NK-92 treated with Interleukin-12 subunit alpha and Interleukin-12 subunit beta, amount 100 ng/mL, for 24 hours (cell line): ENCODE measurements around the gene HK1.
"Not testable (repeated sequence)": the region's sequence is repeated elsewhere in the genome, so short reads cannot be mapped to it uniquely, and the experiment has no call there.

Source experiments
- DNase-seq: peaks from one replicate; lab custom pipeline; 2025; lab: John Stamatoyannopoulos, UW

Gene HK1

DNA sequence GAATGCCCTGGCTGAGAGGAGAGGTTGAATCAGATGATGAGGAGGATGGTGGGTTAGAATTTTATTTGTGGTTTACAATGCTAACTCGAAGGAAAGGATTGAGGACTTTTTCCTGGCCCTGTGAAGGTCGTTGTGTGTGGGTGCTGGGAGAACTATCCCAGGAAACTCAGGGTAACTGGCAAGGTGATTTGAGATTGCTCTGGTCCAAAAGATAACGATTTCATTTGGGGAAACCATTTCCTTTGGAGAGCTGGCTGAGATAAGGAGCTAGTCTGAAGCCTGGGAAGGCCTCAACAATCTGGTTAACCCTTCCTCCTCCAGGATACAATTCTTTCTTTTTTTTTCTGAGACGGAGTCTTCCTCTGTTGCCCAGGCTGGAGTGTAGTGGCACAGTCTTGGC, 33.0 kb downstream of the HK1 start:
- no peak for DNase-seq

- no peak for DNase-seq
Observed at GRCh38 chr10:69312528-69312927, 34.2 kb downstream of the HK1 start.

DNA sequence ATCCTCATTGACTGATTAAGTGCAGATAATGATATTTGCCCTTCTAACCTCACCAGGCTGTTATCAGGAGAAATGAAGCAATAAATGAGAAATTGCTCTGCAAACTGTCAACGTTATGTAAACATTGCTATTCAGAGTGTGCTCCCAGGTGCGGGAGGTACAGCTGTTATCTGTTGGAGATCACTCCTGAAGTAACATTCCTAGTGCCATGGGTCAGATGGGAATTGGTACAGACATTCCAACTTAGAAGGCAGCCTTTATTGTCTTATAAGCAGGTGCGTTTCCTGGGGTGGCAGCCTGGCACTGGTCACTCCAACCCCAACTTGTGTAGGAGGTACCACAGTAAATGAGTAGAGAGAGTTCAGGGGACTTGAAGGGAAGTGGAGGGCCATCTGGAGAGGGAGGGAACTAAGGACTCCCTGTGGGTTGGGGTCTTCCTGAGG, 36.8 kb downstream of the HK1 start:
- DNase-seq = no peak

- DNase-seq = no peak
Observed at GRCh38 chr10:69315610-69316312, 37.5 kb downstream of the HK1 start.

DNA sequence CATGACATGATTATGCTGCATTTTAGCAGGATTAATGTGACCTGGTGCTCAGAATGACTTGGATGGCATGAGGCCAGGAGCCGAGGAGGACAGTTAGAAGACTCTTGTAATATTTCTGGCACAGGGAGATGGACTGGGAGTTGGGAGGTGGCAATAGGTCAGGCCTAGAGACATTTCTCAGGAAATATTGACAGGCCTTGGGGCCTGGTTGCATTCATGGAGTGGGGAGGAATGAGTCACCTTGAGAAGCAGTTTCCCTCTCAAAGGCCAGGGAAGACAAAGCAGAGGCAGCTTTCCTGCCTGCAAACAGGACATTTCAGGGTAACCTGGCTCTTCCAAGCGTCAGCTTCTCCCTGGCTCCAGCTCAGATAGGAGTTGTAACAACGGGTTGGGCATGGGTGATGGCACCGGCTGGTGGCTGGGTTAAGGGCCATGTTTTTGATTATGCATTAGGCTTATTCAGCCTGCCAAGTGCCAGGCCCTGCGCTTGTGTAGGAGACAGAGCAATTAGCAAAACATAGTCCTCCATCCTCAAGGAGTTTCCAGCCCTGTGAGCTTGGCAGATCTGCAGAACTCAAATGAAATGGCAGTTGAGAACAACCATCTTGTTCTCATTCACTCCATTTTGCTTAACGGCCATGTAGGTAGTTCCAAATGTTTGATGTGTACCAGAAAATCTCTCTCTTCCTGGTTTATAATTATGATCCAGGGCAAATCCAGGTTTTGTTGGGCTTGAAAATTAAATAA, 38.2 kb downstream of the HK1 start:
- DNase-seq = no peak

DNA sequence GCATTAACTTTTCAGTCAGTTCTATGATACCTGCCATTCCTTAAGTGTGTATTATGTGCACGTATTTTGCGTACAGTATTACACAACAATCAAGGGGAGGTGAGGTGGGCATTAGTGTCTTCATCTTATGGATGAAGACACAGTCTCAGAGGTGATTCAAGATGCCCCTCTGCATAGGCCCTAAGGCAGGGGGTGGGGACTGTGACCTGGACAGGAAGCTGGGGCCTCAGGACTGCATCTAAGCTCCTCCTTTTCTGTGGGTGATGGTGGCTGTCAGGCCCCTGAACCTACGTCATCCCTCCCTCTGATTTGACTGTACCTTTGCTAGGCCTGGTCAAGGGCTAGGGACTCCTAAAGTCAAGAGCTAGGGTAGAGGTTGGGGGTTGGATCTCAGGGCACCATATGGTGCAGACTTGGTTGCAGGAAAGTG, 38.9 kb downstream of the HK1 start:
- DNase-seq = peak; percentile 73

DNA sequence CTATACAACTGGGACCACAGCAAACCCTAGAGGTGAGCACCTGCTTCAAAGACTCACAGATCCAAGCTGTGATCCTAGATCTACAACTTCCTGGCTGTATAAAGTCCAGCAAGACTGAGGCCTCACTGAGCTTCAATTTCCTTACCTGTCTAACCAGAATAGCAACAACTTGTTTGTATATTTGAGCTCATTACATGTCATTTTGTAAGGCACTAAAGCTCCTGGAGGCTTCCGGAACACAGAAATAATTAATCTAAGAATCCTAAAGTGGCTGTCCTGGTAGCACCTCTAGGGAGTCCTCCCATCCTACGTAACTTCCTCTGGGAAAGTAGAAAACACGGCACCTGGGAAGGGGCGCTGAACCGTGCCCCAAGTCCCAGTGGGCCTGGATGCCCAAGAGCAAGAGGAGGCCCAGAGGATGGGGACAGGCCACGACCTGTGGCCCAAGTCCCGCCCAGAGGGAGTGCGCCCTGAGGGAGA, 39.4 kb downstream of the HK1 start:
- no peak for DNase-seq

GRCh38 chr10:69318106-69318866, 40.0 kb downstream of the HK1 start:
- peak; percentile 88 for DNase-seq

DNA sequence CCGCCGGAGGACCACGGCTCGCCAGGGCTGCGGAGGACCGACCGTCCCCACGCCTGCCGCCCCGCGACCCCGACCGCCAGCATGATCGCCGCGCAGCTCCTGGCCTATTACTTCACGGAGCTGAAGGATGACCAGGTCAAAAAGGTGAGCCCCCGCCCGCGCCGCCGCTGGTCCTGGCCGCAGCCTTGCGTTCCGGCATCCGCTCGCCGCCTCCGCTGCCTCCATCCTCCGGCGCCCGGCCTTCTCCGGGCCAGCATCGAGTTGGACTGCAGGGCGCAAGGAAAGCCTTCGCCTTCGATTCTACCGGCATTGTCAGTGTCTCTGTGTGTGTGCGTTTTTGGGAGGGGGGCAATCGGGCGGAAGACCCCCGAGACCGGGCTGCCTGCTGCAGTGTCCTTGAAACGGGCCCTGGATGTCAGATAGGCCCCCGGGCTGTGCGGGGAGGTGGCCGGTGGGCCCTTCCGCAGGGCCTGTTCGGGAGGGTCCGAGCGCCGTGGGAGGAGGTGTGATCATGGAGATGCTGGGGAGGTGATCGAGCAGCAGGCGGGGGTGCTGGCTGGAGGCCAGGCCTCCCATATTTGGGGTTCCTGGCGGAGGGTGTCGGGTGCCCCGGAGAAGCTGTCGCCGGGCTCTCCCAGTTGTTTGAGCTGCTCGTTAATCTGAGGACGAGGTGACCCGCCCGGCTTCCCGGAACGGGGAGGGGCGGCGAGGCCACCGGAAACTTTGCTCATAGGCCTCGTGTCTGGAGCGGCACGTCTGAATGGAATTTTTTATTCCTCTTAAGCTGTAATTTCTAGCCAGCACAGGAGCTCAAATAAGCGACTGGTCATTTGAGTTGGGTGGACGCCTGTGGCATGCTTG, 40.8 kb downstream of the HK1 start:
- peak; percentile 36 for DNase-seq

- DNase-seq = no peak
Observed at GRCh38 chr10:69319841-69320316, 41.6 kb downstream of the HK1 start.

- DNase-seq = no peak
Observed at GRCh38 chr10:69320521-69320920, 42.2 kb downstream of the HK1 start.

DNA sequence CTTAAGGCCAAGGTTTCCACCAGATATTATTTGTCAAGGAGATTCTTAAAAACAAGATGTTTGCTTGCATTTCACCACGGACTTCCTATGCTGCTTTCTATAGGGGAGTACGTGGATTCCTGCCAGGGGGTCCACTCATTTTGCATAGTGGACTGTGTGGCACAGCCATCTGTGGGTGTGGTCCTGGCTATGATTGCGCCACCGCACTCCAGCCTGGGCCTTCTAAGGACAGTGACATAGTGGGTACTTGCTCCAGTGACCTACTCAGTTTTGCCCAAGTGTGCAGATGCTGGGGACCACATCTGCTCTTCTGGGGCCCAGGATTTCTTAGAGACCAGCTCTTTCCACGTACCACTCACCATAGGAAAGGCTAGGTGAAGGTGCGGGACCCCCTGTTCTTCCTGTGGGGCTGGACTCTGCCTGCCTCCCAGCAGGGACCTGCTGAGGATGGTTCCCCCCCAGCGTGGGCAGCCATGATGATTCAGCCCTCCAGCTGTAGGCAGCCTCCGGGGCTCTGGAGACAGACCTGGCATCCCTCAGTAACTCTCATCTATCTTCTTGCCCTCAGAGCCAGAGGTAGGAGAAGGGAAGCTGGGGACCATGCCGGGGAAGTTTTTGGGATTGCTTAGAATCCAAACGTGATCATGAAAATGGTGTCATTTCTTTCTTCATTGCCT, 42.9 kb downstream of the HK1 start:
- no peak for DNase-seq

DNA sequence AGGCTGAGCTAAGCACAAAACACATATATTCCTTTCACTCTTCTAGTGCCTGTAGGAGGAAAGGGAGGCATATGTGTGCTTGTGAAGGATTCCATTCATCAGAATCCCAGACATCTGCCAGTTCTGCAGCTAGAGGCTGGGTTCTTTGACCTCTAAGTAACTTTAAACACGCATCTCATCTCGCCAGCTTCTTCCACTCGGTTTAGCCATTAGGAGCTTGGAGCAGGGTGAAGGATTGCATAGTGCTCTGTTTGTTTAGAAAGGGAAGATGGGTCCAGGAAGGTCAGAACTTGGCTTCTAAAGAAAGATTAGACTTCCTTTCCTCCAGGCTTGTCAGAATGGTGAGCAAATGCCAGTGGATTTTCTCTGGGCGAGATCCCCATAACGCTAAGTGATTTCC, 43.6 kb downstream of the HK1 start:
- DNase-seq = no peak

DNA sequence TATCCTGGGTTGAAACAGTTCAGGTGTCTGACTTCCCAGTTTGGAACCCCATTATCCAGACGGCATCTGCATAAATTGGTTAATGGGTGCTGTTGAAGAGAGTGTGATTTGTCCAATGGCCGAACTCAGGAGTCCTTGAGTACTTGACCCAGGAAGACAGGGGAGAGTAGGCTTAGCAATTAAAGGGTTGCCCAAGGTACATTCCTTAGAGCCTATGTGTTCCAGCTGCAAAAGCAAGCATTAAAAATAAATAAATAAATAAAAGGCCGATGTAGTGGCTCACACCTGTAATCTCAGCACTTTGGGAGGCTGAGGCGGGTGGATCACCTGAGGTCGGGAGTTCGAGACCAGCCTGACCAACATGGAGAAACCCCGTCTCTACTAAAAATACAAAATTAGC, 44.0 kb downstream of the HK1 start:
- not testable (repeated sequence) for DNase-seq

DNA sequence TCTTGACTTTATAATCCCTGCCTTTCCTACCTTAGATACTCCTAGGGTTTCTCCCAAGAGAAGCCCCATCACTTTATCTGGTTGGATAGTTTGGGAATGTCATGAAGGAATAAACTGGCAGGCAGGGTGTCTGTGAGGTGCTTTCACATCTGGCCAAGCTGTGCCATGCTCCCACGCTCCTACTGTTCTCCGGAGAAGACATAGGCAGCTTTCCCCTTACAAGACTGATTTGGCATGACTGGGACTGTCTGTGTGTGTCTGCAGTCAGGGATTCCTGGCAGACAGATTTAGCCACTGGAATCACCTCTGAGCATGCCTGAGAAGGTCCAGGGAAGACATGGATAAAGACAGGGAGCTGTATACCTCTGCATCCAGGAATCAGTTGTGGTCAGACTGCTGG, 45.3 kb downstream of the HK1 start:
- DNase-seq = no peak

GRCh38 chr10:69324583-69324982, 46.3 kb downstream of the HK1 start:
- no peak for DNase-seq

DNA sequence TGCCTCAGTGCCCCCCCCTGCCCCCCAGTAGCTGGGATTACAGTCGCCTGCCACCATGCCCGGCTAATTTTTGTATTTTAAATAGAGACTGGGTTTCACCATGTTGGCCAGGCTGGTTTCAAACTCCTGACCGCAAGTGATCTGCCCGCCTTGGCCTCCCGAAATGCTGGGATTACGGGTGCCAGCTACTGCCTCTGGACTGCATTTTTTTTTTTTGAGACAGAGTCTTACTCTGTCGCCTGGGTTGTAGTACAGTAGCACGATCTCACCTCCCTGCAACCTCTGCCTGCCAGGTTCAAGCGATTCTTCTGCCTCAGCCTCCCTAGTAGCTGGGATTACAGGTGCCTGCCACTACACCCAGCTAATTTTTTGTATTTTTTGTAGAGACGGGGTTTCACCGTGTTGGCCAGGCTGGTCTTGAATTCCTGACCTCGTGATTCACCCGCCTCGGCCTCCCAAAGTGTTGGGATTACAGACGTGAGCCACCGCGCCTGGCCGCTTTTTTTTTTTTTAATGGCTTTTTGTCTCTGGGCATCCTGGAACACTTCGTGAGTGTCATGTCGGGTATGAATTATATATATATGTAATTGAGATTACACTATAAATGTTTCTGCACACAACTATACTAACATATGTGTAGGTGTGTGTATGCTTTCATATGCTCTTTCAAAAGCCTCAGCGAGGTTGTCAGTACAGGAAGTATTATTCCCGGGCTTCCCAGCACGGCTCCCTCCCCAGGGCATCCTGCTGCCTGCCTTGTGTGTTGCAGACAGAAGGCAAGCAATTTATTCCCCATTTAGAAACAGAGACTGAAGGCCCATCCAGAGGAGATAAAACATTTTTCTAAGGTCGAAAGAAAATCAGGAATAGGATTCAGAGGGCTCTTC, 47.6 kb downstream of the HK1 start:
- DNase-seq = not testable (repeated sequence)

DNA sequence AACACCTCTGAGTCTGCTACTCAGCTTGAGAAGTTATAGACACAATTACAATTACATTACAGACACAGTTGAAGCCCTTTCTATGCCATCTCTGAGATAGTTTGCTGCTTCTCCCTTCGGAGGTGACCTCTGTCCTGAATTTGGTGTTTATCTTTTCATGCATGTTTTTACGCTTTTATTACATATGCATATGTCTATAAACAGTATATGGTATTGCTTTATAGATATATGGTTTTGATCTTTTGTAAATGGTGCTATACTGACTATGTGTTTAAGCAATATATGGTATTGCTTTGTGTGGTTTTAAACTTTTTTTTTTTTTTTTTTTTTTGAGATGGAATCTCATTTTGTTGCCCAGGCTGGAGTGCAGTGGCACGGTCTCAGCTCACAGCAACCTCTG, 48.4 kb downstream of the HK1 start:
- no peak for DNase-seq

DNA sequence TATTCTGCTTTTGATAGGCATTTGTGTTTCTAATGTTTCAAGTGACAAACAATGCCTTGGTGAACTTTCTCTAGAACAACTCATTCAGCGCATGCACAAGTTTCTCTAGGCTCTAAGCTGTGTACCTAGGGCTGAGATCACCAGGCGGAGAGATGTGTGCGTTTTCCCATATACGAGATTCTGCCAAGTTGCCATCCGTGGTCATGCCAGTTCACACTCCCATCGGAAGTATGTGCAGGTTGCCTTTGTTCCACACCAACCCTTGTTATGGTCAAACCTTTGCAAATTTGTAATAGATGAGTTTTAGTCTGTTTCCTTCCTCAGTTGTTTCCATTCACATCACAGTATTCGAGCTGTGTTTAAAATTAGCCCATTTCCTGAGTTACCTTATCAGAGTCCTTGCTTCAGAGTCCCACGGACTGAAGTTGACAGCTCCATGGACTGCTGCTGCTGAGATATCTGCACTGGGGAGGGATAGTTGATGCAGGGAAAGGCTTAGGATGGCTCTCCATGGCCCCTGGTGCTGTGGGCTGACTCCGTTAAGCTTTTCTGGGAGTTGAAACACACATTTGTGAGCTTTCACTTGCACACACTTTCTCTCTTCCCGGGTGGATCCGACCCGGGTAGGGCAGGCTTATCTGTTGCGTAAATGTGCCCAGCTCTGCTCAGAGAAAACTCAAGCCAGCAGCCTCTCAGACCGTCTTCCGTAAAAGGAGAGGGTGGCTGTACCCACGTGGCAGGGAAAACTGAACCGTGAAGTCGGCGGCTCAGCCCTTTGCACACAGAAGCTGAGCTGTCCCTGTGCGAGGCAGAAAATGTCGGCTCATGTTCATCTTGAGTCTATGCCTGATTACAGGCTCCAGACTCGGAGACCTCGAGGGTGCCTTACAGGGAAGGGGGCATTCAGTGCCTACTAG, 49.4 kb downstream of the HK1 start:
- DNase-seq = no peak
